ENCODE measurements around the gene PTF1A. TPM values are rescaled to one million over a fixed set of nuclear protein-coding genes. Genes with fewer than 3 reads are reported as not detected.

PTF1A gene
- polyA plus RNA-seq, 1 donor, result not detected

DNA sequence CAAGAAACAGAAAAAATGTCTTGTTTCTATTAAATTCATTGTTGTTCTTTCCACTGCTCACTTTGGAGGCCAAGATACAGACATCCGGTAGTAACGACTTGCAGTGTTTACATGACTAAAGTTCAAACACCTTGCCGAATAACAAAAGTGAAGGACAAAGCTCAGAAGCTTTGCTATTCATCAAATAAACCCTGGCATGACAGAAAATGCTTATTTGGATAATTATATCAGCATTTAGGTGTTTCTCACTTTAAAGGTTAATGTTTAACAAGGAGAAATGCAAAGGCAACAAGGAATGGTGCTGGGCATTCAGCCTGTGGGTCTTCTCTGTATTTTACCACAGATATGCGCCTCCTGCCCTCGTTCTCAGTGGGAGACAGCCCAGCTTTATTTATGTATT lies 5.4 kb upstream of the PTF1A start:
- DNase-seq, result no peak

DNA sequence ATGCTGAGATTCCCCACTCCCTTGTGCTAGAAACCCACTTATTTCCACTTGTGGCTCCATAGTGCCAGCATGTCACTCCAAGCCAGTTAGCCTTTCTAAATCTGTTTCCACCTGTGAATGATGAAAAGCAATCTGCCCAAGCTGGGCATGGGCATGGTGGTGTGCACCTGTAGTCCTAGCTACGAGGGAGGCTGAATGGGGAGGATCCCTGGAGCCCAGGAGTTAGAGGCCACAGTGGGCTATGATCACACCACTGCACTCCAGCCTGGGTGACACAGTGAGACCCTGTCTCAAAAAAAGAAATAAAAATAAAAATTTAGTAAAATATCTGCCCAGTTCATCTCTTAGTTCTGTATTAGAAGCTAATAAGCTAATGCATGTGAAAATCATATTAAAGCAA lies 5.0 kb upstream of the PTF1A start:
- DNase-seq, result no peak

DNA sequence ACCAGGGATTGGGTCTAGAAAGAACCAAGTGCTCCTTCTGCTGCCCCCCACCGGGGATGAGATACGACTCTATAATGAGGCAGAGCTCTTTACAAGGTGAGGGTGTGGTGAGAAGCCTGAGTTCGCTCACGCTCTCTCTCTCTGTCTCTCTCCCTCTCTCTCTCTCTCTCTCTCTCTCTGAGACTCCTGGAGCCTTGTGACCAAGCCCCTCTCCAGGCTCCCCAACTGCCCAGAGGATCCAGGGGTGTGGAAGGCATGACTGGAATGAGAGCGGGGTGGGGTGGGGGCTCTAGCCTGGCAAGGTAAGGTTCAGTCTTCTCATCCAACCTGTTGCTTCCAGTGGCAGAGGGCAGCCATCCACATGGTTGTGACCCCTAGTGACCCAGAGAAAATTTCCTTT lies 3.1 kb upstream of the PTF1A start:
- DNase-seq, result no peak

DNA sequence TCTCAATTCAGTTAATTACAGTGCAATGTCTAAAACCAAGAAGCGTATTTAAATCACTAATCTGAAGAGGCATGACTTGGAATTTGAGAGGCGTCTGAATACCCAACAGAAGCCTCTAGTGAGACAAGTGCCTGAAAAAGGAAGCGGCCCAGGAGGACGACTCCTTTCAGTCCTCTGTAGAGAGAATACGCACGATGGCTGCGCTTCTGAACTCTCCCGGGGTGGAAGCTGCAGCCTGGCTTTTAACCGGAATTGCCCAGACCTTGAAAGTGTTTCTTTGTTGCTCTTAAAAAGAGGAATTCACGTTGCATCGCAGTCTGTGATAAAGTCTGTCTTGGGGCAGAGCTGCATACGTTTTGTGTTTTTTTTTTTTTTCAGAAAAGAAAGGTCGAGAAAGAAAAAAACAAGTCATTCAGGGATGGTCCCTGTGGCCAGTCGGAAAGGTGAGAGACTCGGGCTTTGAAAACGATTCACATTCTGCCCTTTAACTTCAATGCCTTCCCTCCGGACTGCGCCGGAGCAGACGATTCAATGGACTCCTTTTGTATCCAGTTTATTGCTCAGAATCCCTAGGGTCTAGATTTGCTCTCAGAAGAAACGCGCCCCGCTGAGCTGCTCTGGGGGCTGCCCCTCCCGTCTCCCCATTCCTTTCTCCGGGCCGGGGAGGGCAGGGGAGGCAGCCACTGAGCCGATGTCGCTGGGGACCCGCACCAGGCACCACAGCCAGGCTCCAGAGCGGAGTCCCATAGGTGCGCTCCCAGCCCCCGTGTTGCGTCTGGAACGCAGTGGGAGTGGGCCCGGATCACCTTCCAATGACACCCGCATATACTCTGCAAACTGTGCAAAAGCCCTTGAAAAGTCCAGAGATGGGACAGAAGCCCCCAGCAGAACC lies 994 bp upstream of the PTF1A start:
- no peak for DNase-seq

DNA sequence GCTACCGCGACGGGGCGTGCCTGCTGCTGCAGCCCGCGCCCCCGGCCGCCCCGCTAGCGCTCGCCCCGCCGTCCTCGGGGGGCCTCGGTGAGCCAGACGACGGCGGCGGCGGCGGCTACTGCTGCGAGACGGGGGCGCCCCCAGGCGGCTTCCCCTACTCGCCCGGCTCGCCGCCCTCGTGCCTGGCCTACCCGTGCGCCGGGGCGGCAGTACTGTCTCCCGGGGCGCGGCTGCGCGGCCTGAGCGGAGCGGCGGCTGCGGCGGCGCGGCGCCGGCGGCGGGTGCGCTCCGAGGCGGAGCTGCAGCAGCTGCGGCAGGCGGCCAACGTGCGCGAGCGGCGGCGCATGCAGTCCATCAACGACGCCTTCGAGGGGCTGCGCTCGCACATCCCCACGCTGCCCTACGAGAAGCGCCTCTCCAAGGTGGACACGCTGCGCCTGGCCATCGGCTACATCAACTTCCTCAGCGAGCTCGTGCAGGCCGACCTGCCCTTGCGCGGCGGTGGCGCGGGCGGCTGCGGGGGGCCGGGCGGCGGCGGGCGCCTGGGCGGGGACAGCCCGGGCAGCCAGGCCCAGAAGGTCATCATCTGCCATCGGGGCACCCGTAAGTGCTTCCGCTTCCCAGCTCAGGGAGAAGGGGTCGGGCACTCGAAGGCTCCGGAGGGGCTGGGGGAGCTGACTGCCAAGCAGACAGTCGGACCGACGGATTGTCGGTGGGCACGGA lies 761 bp downstream of the PTF1A start:
- DNase-seq, result no peak

DNA sequence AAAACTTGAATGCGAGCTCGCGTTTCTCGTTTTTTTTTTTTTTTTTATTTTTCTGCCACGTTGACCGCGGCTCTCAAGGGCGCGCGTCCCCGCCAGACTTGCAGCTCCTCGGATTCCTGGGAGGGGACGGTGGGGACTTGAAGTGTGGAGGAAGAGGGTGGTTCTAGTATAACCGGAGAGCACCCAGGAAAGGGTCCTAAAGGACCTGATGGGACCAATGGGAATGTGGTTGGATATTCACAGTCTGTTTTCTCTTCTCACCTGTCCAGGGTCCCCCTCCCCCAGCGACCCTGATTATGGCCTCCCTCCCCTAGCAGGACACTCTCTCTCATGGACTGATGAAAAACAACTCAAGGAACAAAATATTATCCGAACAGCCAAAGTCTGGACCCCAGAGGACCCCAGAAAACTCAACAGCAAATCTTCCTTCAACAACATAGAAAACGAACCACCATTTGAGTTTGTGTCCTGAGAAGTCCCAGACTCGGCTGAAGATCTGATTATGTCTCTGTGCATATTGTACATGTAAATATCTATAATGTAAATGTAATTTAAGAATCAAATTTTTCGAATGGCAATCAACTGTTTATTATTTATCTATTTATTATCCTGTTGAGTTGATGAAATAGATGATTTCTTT lies 1.4 kb downstream of the PTF1A start:
- no peak for DNase-seq

DNA sequence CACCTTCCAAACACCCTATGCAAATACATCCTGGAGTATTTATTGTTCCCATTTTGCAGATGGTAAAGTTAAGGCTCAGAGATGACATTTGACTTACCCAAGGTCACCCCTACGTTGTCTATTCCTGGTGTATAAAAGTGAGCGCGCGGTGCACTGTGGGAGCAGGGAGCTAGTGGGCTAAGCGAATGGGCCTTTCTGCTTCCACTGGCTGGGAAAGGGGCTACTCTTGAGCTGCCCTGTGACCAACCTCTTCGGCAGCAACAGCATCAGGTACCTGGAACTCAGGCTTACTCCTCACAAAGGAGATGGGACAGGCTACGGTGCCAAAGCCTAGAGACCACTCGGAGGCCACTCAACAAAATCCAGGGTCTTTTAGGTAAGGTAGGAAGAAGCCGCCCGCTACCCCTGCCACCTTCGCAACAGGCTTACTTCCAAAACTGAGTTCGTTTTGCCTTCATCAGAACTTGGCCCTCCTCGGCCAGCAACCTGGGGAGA lies 2.4 kb downstream of the PTF1A start:
- no peak for DNase-seq

DNA sequence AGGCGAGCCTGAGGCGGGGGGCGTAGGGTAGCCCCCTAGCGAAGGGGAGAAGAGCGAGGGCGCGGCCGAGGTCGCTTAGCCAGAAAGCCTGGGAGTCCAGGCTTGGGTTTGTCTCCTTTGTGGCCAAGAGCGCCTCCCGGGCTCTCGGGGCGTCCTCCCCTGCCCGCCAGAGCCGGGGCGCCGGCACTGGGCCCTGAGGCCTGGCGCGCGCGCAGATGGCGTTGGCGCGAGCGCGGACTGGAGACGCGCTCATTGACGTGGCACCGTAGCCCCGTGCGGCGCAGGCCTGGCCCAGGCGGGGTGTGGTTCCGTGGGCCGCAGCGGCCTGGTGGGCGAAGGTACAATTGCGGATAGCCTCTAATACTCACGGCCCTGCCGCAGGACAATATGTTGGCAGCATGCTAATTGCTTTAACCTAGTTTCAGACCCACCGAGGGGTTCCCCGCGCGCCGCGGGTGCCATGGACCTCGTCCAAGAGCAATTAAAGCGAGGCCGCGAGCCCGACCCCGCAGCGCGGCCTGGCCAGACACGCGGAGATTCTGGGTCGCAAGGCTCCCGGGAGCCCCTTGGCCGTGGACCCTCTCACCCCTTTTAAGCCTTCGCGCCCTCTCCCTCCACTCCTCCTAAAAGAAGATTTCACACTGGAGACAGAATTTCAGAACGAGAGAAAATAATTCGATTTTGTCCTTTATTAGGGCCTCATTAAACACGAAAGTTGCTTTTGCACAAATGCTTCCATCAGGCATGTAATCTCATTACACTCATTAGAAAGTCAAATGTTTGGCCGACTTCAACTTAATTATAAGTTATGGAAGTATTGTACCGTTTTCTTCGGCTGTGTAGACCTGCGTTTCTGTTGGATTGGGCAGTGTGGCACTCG lies 3.1 kb downstream of the PTF1A start:
- no peak for DNase-seq

DNA sequence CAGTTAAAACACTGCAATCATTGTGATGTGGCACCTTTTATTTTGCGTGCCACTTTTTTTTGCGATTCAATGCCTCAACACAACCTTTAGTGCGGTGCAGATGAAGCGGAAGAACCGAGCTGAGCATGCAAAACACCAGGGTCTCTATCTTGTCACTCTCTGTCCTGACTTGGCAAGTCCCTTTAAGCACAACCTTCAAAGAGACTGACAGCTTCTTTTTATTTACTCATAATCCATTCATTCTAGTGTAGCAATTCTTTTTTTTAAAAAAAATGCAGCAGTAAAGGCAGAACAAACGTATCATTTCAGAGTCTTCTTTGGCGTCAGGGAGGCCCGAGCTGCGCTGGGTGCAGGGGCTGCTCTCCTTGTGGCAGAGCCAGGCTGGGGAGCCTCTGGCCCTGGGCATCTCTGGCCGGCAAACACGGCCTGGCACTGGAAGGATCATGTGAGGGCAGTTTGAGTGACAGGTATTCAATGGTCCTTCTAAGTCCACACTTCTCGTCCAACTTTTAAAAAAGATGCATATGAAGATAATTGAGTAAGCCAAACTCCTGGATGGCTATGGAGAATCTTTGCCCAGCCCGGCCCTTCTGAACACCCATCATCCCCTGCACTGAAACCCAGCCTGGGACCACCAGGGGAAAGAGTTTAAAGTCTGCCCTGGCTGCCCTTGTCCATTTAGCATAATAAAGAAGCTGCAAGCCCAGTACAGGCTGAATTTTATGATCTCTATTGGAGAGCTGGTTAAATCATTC lies 3.9 kb downstream of the PTF1A start:
- no peak for DNase-seq

DNA sequence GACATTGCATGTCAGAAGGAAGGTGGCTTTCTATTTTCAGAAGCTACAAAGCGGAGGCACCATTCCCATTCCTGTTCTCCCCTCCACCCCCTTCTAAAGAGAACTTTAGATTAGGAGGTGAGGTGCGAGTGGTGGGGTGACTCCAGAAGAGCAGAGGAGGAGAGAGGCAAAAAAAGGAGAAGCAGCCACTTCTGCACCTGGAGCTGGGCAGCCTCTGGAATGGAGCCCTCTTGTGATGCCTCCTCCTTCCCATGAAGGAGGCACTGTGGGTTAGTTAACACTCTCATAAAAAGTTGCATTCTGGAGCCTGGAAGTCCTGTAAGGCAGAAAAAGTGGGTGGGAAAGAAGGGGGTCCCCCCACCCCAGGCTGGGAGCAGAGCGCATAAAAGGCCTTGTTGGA lies 4.8 kb downstream of the PTF1A start:
- DNase-seq, result no peak

DNA sequence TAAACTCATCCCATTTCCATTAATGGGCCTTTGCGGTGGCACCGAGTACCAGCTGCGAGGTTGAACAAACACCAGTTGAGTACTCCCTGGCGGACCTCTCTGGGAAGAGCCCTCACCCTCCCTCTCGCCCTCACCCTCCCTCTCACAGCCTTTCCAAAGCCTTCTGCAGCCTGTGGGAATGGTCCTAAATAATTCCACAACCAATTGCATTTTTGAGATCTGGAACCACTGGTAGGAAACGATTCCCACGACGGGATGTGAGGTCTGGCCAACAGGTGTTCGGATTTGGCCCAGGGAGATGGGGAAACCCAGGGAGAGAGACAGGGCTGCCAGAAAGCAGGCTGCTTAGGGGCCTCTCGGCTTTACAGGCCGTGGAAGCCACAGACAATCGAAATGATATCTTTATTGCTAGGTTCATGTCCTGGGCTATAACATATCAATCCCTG lies 5.3 kb downstream of the PTF1A start:
- no peak for DNase-seq

DNA sequence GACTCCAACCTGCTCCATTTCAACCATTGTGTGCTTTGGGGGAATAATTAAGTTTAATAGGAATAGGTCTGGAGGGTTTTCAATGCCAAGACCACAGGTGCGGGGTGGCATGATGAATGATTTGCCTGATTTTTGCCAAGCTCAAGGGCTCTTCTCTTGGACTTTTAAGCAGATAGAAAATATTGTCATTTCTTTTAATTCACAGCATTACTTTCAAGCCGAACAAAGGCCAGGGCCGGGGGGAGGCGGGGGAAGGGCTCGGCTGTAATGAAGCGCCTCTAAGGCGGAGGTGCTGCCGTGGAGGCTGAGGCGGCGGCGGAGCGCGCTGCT lies 6.5 kb downstream of the PTF1A start:
- DNase-seq, result no peak

DNA sequence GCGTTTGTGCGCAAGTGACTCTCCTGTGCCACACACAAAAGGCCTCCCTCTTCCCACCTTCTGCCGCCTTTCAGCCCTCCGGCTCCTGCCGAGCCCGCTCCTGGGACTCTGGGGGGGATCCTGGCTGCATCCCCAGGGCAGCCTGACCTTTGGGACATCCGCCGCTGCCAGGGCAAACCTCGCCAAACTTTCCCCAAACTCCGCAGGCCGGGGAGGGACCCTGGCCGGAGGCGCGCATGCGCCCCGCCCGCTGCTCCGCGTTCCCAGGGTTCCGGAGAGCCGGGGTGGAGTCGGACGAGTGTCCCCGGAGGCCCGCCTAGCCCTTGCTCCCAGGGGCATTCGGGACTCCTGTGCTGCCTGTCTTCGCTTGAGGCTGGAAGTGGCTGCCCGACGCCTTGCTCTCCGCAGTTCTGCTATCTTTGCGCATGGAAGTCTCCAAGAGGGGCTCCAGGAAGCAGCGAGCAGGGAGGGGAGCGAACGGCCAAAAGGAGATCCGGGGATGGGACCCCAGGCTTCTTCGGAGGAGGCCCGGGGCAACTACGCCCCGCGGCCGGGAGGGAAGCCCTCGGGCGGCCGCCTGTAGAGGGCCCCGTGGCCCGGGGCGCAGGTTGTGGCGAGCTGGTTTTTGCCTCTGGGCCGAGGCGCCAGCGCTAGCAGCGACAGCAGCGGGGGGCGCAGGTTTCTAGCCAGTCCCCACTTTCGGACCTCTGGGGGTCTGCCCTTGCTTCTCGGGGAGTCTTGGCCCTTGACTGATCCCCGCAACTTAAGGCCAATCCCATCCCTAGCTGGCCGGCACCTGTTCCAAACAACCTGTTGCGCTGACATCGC lies 7.0 kb downstream of the PTF1A start:
- DNase-seq, result no peak

DNA sequence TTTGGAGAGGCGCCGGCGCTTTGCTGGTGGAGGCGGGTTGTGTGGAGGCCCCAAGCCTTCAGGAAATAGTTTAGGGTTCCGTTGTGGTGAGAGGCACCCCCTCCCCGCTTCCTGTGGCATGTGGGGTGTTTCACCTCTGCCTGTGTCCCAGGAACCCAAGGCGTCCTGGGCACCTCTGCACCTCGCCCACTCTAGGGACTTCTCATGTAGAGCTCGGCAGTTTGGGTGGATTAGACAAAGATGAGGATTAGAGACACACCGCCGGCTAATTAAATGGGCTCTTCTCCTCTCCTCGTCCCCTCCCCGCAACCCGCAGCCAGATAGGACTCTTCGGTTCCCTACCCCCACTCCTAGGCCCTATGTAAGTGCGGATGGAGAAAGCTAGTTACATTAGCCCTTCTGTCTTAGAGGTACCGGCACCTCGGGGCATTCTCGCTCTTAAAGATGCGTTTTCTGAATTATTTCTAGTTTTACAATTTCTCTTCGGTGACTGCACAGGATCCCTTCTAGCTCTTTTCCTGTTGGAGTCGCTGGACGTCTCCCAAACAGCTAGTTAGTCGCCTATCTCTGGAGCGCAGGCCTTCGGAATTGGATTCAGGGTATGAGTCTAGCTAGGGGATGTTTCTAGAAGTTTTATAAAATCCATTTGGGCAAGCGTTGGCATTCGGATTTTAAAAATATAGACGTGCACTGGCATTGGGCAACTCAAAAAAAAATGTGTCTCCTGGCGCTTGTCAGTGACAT lies 7.8 kb downstream of the PTF1A start:
- no peak for DNase-seq

DNA sequence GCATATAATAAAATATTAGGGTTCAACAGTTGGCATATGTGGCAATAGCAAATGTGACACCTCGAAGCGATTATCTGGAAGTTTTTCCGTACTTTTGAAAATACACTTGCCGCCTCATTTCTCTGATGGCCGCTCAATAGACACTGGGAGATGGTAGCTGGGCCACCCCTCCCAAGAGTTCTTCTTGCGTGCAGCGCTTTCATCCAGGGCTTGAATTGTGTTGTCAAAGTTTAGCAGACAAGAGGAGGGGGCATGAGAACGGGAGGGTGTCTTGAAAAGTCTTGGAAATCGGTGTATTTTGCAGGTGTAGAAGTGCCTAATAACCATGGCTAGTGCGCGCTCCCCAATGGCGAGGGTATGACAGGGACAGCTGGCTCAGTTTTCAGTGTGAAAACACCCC lies 8.5 kb downstream of the PTF1A start:
- no peak for DNase-seq

DNA sequence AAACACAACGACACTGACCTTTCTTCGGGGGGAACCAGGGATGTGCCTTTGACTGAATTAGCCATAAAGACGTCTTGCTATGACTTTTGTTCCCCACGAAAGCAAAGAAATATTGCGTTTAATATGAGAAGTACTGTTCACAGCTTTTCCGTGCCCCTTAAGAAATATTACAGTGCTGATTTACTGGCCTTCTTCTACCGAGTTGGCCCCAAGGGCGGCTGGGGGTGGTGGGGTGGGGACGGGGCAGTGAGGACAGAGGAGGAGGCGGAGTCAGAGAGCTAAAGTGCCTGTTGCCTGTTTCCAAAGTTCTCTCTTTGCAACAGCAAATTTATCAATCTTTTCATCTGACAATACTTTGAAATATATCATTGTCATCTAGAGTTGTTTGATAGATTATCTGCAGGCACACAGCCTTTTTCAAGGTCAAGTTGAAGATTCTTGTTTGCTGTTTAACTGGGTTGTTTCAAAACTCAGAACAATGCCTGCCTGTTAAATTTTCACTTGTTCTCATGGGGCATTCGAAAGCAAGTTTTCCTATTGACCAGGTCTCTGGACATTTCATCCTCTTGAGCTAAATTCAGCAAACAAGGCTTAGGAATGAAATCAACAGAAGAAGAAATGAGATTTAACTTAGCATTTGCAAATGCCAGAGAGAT lies 9.0 kb downstream of the PTF1A start:
- no peak for DNase-seq

DNA sequence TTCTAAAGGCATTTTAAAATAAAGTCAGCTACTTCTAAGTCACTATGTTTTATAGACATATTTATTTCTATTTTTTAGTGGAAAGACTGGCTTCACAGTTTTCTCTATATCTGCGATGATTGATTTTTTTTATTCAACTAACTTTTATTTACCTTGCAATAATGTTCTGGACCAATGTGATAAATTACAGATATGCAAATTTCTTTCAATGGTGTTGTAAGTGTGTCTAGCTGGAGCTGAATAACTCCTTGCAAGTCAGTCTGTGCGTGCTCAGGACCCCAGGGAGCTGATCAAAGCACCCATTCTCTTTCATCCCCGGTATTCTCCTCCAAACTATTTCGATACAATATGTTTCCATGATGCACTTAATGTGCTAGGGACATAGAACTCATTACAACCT lies 9.7 kb downstream of the PTF1A start:
- no peak for DNase-seq

DNA sequence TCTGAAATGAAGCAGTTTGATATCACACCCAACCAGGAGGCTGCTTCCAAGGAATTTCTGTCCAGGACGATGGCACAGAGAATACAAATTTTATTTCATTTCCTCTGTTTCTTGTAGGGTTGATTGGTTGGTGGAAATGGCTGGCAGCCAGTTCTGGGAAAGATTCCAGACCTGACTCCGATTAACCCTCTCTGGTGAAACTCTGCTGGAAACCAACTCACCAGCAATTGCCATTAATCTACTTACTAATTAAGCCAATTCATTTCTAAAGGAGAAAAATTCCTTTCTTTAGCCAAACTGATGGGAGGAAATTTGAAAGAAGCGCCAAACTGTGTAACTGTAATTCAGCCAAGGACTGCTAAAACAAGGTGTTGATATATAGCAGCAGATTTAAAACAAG lies 10.7 kb downstream of the PTF1A start:
- no peak for DNase-seq

All from left kidney (tissue), 2 donors.